SK-N-SH treated with all-trans-retinoic acid at 6 μM for 48 hours (cell line): ENCODE measurements around the gene LAMA2.

Source experiments
- CREB5 ChIP-seq: fragments of 250-450 bp; sonication (Bioruptor Pico); IDR thresholded peaks from 2 replicates; pipeline ENCODE4 v1.5.1; 2020; ENCODE audit warnings: low read depth, mild to moderate bottlenecking, moderate library complexity
- RARB ChIP-seq: fragments of 250-450 bp; sonication (Bioruptor Pico); IDR thresholded peaks from 2 replicates; pipeline ENCODE4 v1.8.0; 2021; ENCODE audit warnings: mild to moderate bottlenecking, moderate library complexity
- SNAI2 ChIP-seq: fragments of 250-450 bp; sonication (Bioruptor Pico); IDR thresholded peaks from 2 replicates; pipeline ENCODE4 v1.5.0; 2020; ENCODE audit warnings: mild to moderate bottlenecking, moderate library complexity
- TCF4 ChIP-seq: fragments of 250-450 bp; sonication (Bioruptor Pico); IDR thresholded peaks from 2 replicates; pipeline ENCODE4 v1.8.0; 2021; ENCODE audit warnings: mild to moderate bottlenecking, moderate library complexity, borderline replicate concordance
- TSHZ2 ChIP-seq: fragments of 250-450 bp; sonication (Bioruptor Pico); IDR thresholded peaks from 2 replicates; pipeline ENCODE4 v1.5.0; 2020; ENCODE audit warnings: mild to moderate bottlenecking, moderate library complexity
- ZNF70 ChIP-seq: fragments of 450-650 bp; formaldehyde crosslinking; IDR thresholded peaks from 2 replicates; pipeline ENCODE4 v1.5.0; 2020; ENCODE audit warnings: mild to moderate bottlenecking, moderate library complexity
- ZNF8 ChIP-seq: fragments of 450-650 bp; formaldehyde crosslinking; IDR thresholded peaks from 2 replicates; pipeline ENCODE4 v1.5.0; 2020; ENCODE audit warnings: mild to moderate bottlenecking, moderate library complexity
- TF ChIP-seq, protein P1 (sequence below): fragments of 250-450 bp; sonication (Bioruptor Pico); IDR thresholded peaks from 2 replicates; pipeline ENCODE4 v1.8.0; 2020; ENCODE audit warnings: mild to moderate bottlenecking, moderate library complexity, borderline replicate concordance

DNA sequence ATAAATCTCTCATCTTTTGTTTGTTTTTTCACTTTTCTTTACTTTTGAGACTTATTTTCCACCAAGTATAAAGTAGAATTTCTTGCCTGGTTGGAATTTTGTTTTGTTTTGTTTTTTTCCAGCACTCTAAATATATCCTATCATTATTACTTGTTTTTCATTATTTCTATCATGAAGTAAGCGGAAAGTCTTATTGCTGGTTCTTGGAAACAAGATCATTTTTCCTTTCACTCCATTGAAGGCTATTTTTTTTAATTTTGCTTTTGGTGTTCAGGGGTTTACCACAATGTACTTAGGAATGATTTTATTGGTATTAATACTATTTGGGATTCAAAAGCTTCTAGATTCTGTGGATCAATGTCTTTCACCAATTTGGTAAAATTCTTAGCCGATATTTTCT is 190.1 kb downstream of the LAMA2 start:
- TF ChIP-seq RARB (CRISPR knock-in tag) = no peak
- TF ChIP-seq CREB5 (CRISPR knock-in tag) = no peak
- no peak for TF ChIP-seq TCF4 (CRISPR knock-in tag)
- TF ChIP-seq, protein P1, sequence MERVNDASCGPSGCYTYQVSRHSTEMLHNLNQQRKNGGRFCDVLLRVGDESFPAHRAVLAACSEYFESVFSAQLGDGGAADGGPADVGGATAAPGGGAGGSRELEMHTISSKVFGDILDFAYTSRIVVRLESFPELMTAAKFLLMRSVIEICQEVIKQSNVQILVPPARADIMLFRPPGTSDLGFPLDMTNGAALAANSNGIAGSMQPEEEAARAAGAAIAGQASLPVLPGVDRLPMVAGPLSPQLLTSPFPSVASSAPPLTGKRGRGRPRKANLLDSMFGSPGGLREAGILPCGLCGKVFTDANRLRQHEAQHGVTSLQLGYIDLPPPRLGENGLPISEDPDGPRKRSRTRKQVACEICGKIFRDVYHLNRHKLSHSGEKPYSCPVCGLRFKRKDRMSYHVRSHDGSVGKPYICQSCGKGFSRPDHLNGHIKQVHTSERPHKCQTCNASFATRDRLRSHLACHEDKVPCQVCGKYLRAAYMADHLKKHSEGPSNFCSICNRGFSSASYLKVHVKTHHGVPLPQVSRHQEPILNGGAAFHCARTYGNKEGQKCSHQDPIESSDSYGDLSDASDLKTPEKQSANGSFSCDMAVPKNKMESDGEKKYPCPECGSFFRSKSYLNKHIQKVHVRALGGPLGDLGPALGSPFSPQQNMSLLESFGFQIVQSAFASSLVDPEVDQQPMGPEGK (CRISPR knock-in tag) = no peak
- TF ChIP-seq TSHZ2 (CRISPR knock-in tag) = no peak
- no peak for TF ChIP-seq ZNF70
- TF ChIP-seq ZNF8 = no peak
- no peak for TF ChIP-seq SNAI2 (CRISPR knock-in tag)
